HepG2 (cell line): ENCODE data around the gene SLX9. TPM values are rescaled to one million over a fixed set of nuclear protein-coding genes. Genes with fewer than 3 reads are reported as not detected.

Experiments used
- DMTF1 ChIP-seq: sonication (generic); formaldehyde crosslinking; IDR thresholded peaks from 2 replicates; pipeline ENCODE4 v1.4.0; 2020; ENCODE audit warnings: mild to moderate bottlenecking, missing genetic modification reagents
- DPF2 ChIP-seq: sonication (generic); formaldehyde crosslinking; IDR thresholded peaks from 2 replicates; pipeline ENCODE4 v1.4.0; 2020; ENCODE audit warnings: mild to moderate bottlenecking, low read depth, missing genetic modification reagents, borderline replicate concordance
- DR1 ChIP-seq: sonication (generic); formaldehyde crosslinking; IDR thresholded peaks from 2 replicates; pipeline ENCODE4 v1.8.0; 2021; ENCODE audit warnings: mild to moderate bottlenecking, missing genetic modification reagents, inconsistent platforms
- E2F5 ChIP-seq: sonication (generic); formaldehyde crosslinking; conservative IDR thresholded peaks from 2 replicates; pipeline ENCODE4 v1.4.0; 2020; ENCODE audit warnings: missing genetic modification reagents
- GTF3A ChIP-seq: sonication (generic); formaldehyde crosslinking; conservative IDR thresholded peaks from 2 replicates; pipeline ENCODE4 v1.4.0; 2020; ENCODE audit warnings: mild to moderate bottlenecking, missing genetic modification reagents
- HIVEP1 ChIP-seq: sonication (generic); formaldehyde crosslinking; IDR thresholded peaks from 2 replicates; pipeline ENCODE4 v1.4.0; 2020; ENCODE audit warnings: mild to moderate bottlenecking, missing genetic modification reagents
- MAFF ChIP-seq: IDR thresholded peaks from 2 replicates; pipeline ENCODE4 v1.6.1; 2011; ENCODE audit warnings: low read depth, low read length, improper control_type of control experiment
- MIER3 ChIP-seq: IDR thresholded peaks from 2 replicates; pipeline ENCODE4 v1.6.1; 2016; ENCODE audit warnings: missing compliant biosample characterization, borderline replicate concordance
- NFKB2 ChIP-seq: sonication (generic); formaldehyde crosslinking; IDR thresholded peaks from 2 replicates; pipeline ENCODE4 v1.4.0; 2020; ENCODE audit warnings: missing genetic modification reagents, borderline replicate concordance
- RELA ChIP-seq: sonication (generic); formaldehyde crosslinking; IDR thresholded peaks from 2 replicates; pipeline ENCODE4 v1.4.0; 2020; ENCODE audit warnings: missing genetic modification reagents
- SAP130 ChIP-seq: IDR thresholded peaks from 2 replicates; pipeline ENCODE4 v1.6.1; 2016; ENCODE audit warnings: low read depth
- SKI ChIP-seq: fragments of 450-650 bp; IDR thresholded peaks from one replicate; pipeline ENCODE4 v1.6.1; 2018; ENCODE audit warnings: mild to moderate bottlenecking; ENCODE audit not compliant: partially characterized antibody
- ZBTB21 ChIP-seq: sonication (generic); formaldehyde crosslinking; IDR thresholded peaks from 2 replicates; pipeline ENCODE4 v1.4.0; 2020; ENCODE audit warnings: missing genetic modification reagents
- ZNF382 ChIP-seq: sonication (generic); formaldehyde crosslinking; IDR thresholded peaks from 2 replicates; pipeline ENCODE4 v1.5.0; 2020; ENCODE audit warnings: missing genetic modification reagents, mild to moderate bottlenecking, borderline replicate concordance
- ZNF430 ChIP-seq: sonication (generic); formaldehyde crosslinking; IDR thresholded peaks from 2 replicates; pipeline ENCODE4 v1.9.0; 2021; ENCODE audit warnings: mild to moderate bottlenecking, missing genetic modification reagents
- ZNF431 ChIP-seq: sonication (generic); formaldehyde crosslinking; IDR thresholded peaks from 2 replicates; pipeline ENCODE4 v1.9.0; 2022; ENCODE audit warnings: missing genetic modification reagents, low read depth, mild to moderate bottlenecking, borderline replicate concordance
- ZNF441 ChIP-seq: sonication (generic); formaldehyde crosslinking; IDR thresholded peaks from 2 replicates; pipeline ENCODE4 v1.7.0; 2021; ENCODE audit warnings: missing genetic modification reagents, borderline replicate concordance
- ZNF446 ChIP-seq: sonication (generic); formaldehyde crosslinking; IDR thresholded peaks from 2 replicates; pipeline ENCODE4 v1.5.0; 2020; ENCODE audit warnings: mild to moderate bottlenecking, missing genetic modification reagents
- ZNF451 ChIP-seq: sonication (generic); formaldehyde crosslinking; IDR thresholded peaks from 2 replicates; pipeline ENCODE4 v1.5.0; 2020; ENCODE audit warnings: mild to moderate bottlenecking, missing genetic modification reagents
- ZNF562 ChIP-seq: sonication (generic); formaldehyde crosslinking; IDR thresholded peaks from 2 replicates; pipeline ENCODE4 v1.8.0; 2022; ENCODE audit warnings: missing genetic modification reagents, borderline replicate concordance
- ZNF691 ChIP-seq: sonication (generic); formaldehyde crosslinking; IDR thresholded peaks from 2 replicates; pipeline ENCODE4 v1.4.0; 2020; ENCODE audit warnings: missing genetic modification reagents, low read depth, mild to moderate bottlenecking, borderline replicate concordance
- polyA plus RNA-seq, 8 experiments: library from polyadenylated mRNA; depleted of rRNA in 3 of 8; stranded (reverse) in 7 of 8; unstranded in 1 of 8; fragments of >200 nt; fragmentation: Illumina TruSeq in 4 of 8; extraction: Trizol in 4 of 8; gene quantifications; 2 replicates each; pipeline versions ENCODE4 v1.2.1 to v1.2.3, GENCODE V29; 2011 to 2016; ENCODE audit warnings: low read depth in 4 of 8, missing spikeins in 1 of 8, mixed read lengths in 1 of 8; ENCODE audit not compliant: insufficient read depth in 1 of 8
- total RNA-seq, 5 experiments: library from RNA; depleted of rRNA; stranded (reverse); fragments of >200 nt; fragmentation: Illumina TruSeq; extraction: Trizol; gene quantifications; 2 replicates each; pipeline ENCODE4 v1.2.3, GENCODE V29; 2016; ENCODE audit warnings: low read depth in 1 of 5
- TF ChIP-seq, protein P1 (sequence below): sonication (generic); formaldehyde crosslinking; IDR thresholded peaks from 2 replicates; pipeline ENCODE4 v1.4.0; 2020; ENCODE audit warnings: missing genetic modification reagents
- TF ChIP-seq, protein P2 (sequence below): sonication (generic); formaldehyde crosslinking; IDR thresholded peaks from 2 replicates; pipeline ENCODE4 v1.4.0; 2020; ENCODE audit warnings: mild to moderate bottlenecking, missing genetic modification reagents
- TF ChIP-seq, protein P3 (sequence below): sonication (generic); formaldehyde crosslinking; IDR thresholded peaks from 2 replicates; pipeline ENCODE4 v1.4.0; 2020; ENCODE audit warnings: missing genetic modification reagents

SLX9 gene
- total and polyA plus RNA-seq, 2 of the 13 experiments (the other 11 are each of a cell fraction or from before 2014, with no cell fraction given), result 21.0 to 47.1 TPM

DNA sequence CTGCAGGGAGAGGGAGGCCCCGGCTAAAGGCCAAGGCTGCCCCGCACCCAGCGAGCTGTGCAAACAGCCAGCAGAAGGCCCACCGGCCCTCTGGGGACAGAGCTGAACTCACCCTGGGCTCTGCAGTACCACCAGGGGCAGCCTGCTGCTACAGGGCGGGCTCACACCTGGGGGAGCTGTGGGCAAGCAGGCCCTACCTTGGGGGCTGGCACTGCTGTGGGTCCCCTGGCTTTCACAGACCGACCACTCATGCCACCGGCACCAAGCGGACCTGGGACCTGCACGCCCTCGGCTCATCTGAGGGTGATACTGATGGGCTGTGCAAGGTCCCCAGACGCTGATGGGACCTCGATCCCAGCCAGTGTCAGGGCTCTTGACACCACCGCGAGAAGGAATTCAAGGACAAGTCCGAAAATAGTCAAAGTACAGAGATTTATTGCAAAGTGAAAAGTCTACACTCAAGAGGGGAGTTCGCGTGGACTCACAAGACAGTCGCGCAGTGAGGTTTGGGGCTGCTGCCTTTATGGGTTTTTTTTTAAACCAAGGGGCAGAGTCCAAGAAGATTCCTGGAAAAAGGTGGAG is 73.5 kb downstream of the SLX9 start (continued):
- TF ChIP-seq, protein P1, sequence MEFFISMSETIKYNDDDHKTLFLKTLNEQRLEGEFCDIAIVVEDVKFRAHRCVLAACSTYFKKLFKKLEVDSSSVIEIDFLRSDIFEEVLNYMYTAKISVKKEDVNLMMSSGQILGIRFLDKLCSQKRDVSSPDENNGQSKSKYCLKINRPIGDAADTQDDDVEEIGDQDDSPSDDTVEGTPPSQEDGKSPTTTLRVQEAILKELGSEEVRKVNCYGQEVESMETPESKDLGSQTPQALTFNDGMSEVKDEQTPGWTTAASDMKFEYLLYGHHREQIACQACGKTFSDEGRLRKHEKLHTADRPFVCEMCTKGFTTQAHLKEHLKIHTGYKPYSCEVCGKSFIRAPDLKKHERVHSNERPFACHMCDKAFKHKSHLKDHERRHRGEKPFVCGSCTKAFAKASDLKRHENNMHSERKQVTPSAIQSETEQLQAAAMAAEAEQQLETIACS (CRISPR knock-in tag), result peak; percentile 43; the same call in 1 of the 2 replicates
- TF ChIP-seq GTF3A (CRISPR knock-in tag) (0 out of 2 replicates have a peak, but pooled peaks have one; percentile 26), E2F5 (CRISPR knock-in tag) (no peak), ZNF441 (CRISPR knock-in tag) (no peak; the same call in 1 of the 2 replicates), ZNF382 (CRISPR knock-in tag) (no peak), ZNF562 (CRISPR knock-in tag) (no peak), ZNF691 (peak; percentile 83; the same call in 1 of the 2 replicates), MIER3 (CRISPR knock-in tag) (0 out of 2 replicates have a peak, but pooled peaks have one; percentile 45), ZBTB21 (CRISPR knock-in tag) (0 out of 2 replicates have a peak, but pooled peaks have one; percentile 11), SAP130 (CRISPR knock-in tag) (peak; percentile 72), DR1 (CRISPR knock-in tag) (peak; percentile 45; the same call in 1 of the 2 replicates), ZNF430 (CRISPR knock-in tag) (peak; percentile 4; the same call in 1 of the 2 replicates), ZNF431 (peak; percentile 69; the same call in 1 of the 2 replicates), SKI (peak; percentile 57), ZNF451 (CRISPR knock-in tag) (peak; percentile 46; the same call in 1 of the 2 replicates), HIVEP1 (CRISPR knock-in tag) (peak; percentile 98), DMTF1 (no peak), DPF2 (CRISPR knock-in tag) (0 out of 2 replicates have a peak, but pooled peaks have one; percentile 63), RELA (CRISPR knock-in tag) (peak; percentile 91), ZNF446 (CRISPR knock-in tag) (no peak), NFKB2 (0 out of 2 replicates have a peak, but pooled peaks have one; percentile 52), MAFF (no peak)
- TF ChIP-seq, protein P2, sequence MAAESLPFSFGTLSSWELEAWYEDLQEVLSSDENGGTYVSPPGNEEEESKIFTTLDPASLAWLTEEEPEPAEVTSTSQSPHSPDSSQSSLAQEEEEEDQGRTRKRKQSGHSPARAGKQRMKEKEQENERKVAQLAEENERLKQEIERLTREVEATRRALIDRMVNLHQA (CRISPR knock-in tag), result no peak
- TF ChIP-seq, protein P3, sequence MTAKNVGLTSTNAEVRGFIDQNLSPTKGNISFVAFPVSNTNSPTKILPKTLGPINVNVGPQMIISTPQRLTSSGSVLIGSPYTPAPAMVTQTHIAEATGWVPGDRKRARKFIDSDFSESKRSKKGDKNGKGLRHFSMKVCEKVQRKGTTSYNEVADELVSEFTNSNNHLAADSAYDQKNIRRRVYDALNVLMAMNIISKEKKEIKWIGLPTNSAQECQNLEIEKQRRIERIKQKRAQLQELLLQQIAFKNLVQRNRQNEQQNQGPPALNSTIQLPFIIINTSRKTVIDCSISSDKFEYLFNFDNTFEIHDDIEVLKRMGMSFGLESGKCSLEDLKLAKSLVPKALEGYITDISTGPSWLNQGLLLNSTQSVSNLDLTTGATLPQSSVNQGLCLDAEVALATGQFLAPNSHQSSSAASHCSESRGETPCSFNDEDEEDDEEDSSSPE (CRISPR knock-in tag), result no peak
